IPS-NIHi11 (cell line): ENCODE data around the gene ODF2.
"Not testable (repeated sequence)": the region's sequence is repeated elsewhere in the genome, so short reads cannot be mapped to it uniquely, and the experiment has no call there.

Source experiments
- DNase-seq: peaks from one replicate; pipeline ENCODE4 v3.0.0; 2012; ENCODE audit warnings: mixed read lengths, low spot score

ODF2 gene

GRCh38 chr9:128484686-128485413 lies 29.0 kb downstream of the ODF2 start:
- DNase-seq, result no peak

DNA sequence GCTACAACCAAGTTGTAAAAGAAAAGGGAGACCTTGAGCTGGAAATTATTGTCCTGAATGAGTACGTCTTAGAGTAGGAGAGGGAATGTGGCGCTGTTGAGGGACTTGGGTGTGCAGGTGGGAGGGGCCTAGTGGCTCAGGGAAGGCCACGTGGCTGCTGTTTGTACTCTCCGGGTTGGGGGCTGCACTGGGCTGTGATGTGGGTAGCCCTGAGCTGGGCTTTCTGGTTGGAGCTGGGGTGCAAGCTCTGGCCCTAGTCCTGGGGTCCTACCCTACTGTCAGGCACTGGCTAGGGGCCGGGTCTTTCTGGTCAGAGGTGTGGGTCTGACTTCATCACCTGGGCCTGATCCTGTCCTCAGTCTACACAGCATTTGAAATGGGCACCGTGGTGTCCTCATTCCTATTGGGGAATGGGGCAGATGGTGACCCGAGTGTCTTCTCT lies 29.6 kb downstream of the ODF2 start:
- no peak for DNase-seq

DNA sequence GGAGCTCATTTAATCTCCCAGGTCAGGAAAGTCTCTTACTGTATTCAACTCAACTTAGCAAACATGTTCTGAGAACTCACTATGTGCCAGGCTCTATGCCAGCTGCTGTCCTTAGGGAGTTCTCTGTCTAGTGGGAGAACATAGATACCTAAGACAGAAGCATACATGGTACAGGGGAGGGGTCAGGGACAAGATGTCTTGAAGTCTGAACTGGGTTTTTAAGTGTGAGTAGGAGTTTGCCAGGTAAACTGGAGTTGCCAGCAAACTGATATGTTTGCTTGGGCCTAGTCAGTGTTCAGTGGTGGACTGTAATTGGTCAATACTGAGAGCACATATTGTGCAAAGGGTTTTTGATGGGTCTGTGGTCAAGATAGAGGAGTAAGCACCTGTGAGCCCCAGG lies 30.4 kb downstream of the ODF2 start:
- no peak for DNase-seq

DNA sequence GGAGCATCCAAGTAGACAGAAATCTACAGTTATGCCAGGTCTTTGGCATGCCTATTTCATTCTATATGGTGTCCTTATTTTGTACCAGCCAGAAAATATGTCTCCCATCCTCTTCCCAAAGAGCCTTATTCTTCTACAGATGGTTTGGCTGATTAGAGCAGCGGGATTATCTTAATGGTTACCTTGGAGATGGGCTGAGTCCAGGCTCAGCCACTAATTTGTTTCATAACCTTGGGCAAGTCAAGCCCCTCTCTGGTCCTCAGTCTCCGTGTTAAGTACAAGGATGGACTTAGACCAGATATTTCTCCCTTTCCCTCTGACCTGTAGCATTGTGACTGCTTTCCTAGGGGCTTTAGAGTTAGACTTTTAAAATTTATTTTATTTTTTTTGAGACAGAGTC lies 37.6 kb downstream of the ODF2 start:
- no peak for DNase-seq

- DNase-seq, result no peak
These were observed 38.4 kb downstream of the ODF2 start for GRCh38 chr9:128494108-128494745.

GRCh38 chr9:128494746-128495129 lies 38.9 kb downstream of the ODF2 start:
- no peak for DNase-seq

- no peak for DNase-seq
These were observed 39.5 kb downstream of the ODF2 start for GRCh38 chr9:128495296-128495695.

DNA sequence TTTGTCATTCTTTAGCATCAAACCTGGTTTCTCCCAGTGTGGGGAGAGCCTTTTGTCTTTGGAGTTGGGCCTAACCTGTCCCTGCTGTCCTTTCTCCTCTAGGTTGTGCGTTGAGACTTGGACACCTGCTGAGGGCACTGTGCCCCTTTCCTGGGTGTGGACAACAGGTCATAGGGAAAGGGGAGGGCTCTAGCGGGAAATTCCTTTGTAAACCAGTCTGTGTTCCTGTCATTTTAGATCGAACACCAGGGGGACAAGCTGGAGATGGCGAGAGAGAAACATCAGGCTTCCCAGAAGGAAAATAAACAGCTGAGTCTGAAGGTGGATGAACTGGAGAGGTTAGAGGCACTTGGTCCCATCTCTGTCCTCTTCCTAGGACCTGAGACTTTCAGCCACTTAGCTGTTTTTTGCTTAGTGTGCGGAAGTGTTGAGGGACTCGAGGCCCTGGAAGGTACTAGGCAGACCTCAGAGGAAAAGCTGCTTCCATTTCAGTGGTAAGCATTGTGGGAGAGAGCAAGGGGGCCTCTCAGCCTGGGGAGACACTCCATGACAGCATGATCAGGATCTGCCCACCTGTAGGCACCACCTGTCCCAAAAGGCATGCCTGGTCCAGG lies 40.1 kb downstream of the ODF2 start:
- DNase-seq, result no peak

DNA sequence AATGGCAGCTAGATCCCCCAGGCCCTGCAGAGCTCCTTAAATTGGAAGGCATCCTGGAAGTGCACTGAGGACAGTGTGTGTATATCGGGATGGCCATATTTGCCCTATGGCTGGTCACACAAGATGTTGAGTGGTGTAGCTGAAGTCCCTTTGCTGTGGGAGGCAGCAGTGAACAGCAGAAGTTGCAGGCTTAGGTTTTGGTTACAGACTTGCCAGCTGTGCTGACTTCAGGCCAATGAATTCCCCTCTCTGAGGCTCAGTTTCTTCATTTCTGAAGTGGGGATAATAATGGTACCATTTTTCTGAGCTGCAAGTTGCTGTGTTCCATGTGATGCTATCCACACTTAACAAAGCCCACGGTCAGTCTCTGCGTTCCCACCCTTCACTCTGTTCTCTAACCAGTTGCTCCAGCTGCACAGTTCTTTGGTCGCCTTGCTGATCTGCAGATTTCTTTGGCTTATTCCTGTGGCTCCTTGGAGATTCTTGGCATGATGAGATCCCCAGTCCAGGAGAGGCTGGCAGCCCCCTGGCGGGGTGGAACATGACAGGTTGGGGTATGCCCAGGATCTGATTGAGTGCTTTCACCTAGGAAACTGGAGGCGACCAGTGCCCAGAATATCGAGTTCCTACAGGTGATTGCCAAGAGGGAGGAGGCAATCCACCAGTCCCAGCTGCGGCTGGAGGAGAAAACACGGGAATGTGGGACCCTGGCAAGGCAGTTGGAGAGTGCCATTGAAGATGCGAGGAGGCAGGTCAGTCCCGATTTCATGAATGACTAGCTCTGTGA lies 42.2 kb downstream of the ODF2 start:
- no peak for DNase-seq

DNA sequence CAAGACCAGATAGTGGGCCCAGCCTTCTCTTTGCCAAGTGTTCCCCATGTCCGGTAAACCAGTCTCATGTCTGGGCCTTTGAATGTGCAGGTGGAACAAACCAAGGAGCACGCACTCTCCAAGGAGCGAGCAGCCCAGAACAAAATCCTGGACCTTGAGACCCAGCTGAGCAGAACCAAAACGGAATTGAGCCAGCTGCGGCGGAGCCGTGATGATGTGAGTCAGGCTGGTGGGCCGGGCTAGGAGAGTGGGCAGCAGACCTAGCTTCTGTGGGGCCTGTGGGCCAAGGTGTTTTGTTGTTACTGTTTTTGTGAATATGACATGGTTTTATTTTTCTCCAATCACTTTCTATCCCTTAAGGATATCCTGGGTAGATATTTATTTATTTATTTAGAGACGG lies 43.1 kb downstream of the ODF2 start:
- no peak for DNase-seq

GRCh38 chr9:128499920-128500319 lies 44.1 kb downstream of the ODF2 start:
- DNase-seq, result no peak

DNA sequence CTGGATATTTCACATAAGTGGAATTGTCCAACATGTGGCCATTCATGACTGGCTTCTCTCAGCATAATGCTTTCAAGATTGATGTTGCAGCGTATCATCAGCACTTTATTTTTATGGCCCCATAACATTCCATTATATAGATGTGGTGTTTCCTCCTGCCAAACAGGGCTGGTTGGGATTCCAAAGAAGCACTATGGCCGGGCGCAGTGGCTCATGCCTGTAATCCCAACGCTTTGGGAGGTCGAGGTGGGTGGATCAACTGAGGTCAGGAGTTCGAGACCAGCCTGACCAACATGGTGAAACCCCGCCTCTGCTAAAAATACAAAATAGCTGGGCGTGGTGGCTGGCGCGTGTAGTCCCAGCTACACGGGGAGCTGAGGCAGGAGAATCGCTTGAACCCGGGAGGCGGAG lies 47.6 kb downstream of the ODF2 start:
- not testable (repeated sequence) for DNase-seq

DNA sequence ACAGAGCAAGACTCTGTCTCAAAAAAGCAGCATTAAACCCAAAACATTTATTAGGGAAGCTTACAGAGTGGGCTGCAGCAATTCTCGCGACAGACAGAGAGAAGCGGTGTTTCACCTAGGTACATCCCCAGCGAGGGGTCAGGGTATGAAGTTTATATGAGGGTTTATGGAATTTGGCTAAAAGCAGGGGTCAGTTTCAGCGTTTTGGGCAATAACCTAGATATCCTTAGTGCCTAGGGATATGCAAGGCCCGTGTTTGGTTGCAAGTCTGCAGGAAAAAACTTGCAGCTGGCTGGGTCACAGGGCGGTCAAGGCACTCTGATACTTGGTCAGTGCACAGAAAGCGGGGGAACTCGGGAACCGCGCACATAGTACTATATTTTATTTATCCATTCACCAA lies 48.1 kb downstream of the ODF2 start:
- DNase-seq, result peak; percentile 32

DNA sequence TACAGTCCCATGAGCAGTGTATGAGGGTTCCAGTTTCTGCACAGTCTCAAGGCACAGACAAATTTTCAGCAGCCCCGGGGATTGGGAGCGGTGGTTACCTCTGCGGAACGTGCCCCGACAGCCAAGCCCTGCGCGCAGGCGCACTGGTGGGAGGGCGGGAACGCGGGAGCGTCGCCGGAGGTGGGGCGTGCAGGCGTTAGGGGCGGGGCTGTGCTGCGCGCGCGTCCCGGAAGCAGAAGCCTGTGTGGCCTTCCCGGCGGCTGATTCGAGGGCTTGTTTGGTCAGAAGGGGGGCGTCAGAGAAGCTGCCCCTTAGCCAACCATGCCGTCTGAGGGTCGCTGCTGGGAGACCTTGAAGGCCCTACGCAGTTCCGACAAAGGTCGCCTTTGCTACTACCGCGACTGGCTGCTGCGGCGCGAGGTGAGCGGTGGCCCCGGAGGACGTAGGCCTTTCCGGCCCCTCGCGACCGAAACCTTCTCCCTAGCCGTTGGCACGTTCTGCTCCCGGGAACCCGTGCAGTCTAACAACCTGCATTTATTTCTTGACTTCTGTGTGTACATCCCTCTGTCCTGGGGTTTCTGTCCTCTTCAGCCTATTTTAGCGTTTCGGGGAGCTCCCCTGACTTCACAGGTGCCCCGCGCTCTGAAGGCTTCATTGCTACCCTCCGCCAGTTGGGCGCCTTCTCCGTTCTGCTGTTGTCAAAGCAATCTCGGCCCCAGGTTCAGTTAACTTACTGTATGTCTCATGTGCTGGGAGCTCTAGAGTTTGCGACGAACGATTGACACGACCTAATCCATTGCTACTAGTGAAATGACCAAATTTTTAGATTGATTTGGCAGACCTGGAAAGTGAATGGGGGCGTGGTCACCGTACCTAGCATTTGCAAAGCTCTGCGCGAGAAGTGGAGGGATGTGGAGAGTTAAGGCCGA lies 48.9 kb downstream of the ODF2 start, which contains the start of gene GLE1:
Gene GLE1 (plus strand): TSS at position 235 of the 929 bp plus-strand sequence. CDS start 87 bp downstream, at position 322.
- peak; percentile 100 for DNase-seq

DNA sequence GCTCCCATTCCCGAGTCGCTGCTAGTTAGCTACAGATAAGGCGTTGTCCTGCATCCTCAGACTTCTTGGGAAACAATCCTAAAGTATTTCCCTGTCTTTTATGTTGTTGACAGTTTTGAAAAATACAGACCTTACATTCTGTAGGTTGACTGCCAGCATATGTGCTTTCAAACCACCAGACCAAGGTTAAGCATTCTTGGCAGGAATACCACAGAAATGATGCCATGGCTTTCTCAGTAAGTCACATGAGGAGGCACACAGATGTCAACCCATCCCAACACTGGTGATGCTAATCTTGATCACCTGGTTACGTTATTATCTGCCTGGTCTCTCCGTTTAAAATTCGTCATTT lies 49.6 kb downstream of the ODF2 start:
- DNase-seq, result no peak

DNA sequence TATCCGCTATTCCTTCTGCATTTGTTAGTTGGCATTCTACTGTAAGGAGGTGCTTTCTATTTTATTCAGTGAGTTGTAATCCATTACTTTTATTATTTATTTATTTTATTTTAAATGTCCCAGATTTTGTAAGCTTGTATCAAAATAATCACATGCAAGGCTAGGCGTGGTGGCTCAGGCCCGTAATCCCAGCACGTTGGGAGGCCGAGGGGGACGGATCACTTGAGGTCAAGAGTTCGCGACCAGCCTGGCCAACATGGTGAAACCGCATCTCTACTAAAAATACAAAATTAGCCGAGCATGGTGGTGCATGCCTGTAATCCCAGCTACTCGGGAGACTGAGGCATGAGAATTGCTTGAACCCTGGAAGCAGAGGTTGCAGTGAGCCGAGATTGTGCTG lies 50.1 kb downstream of the ODF2 start:
- not testable (repeated sequence) for DNase-seq

- no peak for DNase-seq
These were observed 57.0 kb downstream of the ODF2 start for GRCh38 chr9:128512820-128513219.

DNA sequence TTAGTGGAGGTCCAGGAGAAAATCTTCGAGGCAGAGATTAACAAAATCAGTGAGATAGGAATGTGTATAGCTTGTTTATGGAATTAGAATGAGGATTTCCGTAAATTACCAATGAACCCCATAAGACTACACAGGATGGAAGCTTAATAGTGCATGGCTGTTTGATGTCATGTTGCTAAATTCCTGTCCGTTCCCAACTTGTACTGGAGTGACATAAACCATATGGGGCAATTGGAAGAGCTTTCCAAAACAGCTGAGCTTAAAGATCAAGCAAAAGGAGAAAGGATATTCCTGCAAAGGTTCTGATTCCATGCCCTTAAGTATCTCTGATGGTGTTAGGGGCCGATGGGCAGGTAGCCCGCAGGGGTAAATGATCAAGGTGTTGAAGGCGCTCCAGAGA lies 66.2 kb downstream of the ODF2 start:
- DNase-seq, result no peak

DNA sequence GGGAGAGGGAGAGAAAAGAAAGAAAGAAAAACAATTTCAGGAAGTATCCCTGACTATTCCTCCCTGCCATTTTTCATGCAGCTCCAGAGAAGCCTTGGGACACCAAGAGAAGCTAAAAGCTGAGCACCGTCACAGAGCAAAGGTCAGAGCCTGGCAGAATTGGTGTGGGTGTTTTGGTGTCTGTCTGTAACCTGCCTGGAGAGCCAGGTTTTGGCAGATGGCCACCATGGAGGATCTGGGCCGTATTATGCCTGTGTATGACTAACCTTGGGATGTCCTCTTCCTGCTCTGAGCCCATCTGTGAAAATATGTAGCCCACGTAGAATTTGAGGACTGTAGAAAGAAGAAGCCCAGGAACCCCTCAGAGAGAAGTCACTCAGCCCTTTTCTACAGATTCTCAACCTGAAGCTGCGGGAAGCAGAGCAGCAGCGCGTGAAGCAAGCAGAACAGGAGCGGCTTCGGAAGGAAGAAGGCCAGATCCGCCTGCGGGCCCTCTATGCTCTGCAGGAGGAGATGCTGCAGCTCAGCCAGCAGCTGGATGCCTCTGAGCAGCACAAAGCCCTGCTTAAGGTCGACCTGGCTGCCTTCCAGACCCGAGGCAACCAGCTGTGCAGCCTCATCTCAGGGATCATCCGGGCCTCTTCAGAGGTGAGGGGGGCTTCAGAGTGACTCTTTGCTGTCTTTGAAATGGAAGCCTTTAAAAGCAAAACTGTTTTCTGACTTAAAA lies 67.6 kb downstream of the ODF2 start:
- DNase-seq, result peak; percentile 60

GRCh38 chr9:128526720-128527119 lies 70.9 kb downstream of the ODF2 start:
- DNase-seq, result no peak
